ENCODE measurements around the gene CDH4.

GRCh38 chr20:61900011-61900944 lies 648.2 kb downstream of the CDH4 start:
- TF ChIP-seq POLR2A (IDR thresholded peaks at IDR 0.05) (no peak), POLR2AphosphoS5 (IDR thresholded peaks at IDR 0.05) (no peak), CTCF (IDR thresholded peaks at IDR 0.05) (no peak)

All from prostate gland (tissue), 2 donors.